HG03108 (cell line): Measurements from ENCODE around the gene HPSE2.
"Not testable (repeated sequence)": the region's sequence is repeated elsewhere in the genome, so short reads cannot be mapped to it uniquely, and the experiment has no call there.

Experiments
- ATAC-seq: cut with Tn5 transposase; IDR thresholded peaks from one replicate; pipeline ENCODE4 v1.9.1; 2021; ENCODE audit warnings: moderate library complexity; ENCODE audit not compliant: unreplicated experiment

HPSE2 gene

GRCh38 chr10:99170116-99170675 is 65.5 kb downstream of the HPSE2 start:
- ATAC-seq, result no peak

GRCh38 chr10:99161165-99161564 is 74.5 kb downstream of the HPSE2 start:
- no peak for ATAC-seq

DNA sequence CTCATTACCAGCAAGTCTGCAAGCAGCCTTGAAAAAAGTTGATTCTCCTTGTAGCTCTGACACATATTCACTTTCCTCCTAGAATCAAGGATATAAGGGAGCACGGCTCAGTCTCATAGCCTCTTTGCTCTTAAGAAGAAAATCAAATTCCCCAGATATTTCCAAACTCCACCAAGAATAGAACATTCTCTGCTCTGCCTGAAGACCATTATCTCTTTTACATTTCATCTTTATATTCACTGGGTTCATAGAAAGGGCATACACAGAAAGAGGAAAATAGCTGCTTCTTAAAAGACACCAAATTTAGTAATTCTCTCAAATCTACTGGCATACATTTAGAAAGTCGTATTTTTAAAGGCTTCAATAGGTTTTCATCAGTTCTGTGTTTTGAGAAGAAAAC is 92.0 kb downstream of the HPSE2 start:
- no peak for ATAC-seq

- no peak for ATAC-seq
Measured at GRCh38 chr10:99143011-99143410, 92.6 kb downstream of the HPSE2 start.

DNA sequence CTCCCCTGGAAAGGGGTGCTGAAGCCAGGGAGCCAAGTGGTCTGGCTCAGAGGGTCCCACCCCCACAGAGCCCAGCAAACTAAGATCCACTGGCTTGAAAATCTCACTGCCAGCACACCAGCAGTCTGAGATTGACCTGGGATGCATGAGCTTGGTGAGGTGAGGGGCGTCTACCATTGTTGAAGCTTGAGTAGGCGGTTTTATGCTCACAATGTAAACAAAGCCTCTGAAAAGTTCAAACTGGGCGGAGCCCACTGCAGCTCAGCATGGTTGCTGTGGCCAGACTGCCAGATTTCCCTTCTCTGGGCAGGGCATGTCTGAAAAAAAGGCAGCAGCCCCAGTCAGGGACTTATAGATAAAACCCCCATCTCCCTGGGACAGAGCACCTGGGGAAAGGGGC is 102.8 kb downstream of the HPSE2 start:
- not testable (repeated sequence) for ATAC-seq

DNA sequence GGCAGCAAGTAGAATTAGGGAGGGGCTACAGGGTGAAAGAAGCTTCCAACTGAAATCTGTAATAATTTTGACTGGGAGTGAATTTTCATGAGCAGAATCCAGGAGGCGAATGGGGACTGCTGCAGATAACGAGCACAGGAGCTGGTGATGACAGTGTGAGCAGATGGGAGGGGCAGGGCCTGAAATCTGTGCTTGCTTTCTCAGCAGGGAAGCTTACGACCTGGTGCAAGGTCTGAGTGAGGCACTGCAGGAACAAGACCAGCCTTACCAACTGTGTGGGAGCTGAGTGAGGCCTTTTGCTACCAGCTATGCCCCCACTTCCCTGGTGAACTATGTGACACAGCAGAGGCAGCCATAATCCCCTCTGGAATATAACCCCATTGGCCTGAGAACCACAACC is 109.8 kb downstream of the HPSE2 start:
- ATAC-seq, result no peak

DNA sequence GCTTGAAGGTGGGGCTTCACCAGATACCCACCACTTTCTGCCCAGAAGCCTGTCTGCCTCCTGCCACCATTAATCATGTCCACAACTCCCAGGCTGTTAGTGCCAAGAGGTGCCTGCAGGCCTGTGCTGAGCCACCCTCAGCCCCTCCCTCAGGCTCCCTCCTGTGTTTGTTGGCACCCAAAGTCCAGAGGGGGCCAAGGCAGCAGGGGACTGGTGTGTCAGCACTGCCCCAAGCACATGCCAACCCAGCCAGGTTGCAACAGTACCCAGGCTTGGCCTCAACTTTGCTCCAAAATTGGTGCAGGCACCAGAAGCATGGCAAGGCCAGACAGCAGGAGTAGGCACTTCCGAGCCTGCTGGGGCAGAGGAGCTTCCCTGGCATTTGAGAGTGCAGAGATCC is 111.3 kb downstream of the HPSE2 start:
- no peak for ATAC-seq

DNA sequence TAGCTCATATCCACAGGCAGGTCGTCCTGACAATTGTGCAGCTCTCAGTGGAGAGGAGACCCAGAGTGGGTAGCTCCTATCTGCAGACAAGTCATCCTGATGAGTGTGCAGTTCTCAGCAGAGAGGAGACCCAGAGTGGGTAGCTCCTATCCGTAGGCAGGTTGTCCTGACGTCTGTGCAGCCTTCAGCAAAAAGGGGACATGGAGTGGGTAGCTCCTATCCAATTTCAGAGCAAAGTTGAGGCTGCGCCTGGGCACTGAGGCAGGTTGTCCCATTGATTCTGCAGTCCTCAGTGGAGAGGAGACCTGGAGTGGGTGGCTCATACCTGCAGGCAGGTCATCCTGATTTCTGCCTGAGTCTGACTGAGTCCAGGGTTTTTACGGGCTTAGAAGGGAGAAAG is 111.8 kb downstream of the HPSE2 start:
- ATAC-seq, result no peak

DNA sequence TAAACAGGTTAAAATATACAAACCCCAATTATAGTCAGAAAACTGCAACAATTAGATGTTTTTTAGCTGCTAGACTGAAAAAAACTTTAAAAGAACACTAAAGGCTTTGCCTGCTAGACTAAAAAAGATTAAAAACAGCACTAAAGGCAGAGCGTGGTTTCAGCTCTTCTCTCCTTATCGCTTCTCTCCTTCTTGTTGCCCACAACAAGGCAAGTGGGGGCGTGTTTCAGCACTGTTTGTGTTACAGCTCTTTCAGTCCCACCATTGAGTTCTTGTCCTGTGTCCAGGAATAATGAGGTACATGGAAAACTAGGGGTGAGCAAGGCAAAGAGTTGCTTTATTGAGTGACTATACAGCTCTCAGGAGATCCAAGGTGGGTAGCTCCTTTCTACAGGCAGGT is 112.3 kb downstream of the HPSE2 start:
- no peak for ATAC-seq

- ATAC-seq, result no peak
Measured at GRCh38 chr10:99119258-99119748, 116.3 kb downstream of the HPSE2 start.

GRCh38 chr10:99115703-99116102 is 119.9 kb downstream of the HPSE2 start:
- ATAC-seq, result no peak

DNA sequence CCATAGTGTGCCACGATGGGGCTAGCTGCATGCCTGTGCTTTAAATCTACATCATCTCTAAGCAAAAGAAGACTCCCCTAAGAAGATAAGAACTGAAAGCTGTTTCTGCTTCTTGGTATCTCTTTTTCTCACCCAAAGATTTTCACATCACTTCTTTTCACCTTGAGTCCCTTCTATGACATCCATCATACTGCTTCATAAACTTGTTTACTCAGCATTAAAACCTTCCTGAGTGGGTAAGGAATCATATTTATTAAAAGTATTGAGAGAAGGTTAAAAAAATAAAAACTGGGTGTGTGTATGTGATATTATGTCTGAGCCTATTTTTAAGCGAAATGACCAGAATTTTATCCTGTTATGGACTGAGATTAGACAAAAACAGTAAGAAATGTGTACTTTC is 150.3 kb downstream of the HPSE2 start:
- no peak for ATAC-seq

DNA sequence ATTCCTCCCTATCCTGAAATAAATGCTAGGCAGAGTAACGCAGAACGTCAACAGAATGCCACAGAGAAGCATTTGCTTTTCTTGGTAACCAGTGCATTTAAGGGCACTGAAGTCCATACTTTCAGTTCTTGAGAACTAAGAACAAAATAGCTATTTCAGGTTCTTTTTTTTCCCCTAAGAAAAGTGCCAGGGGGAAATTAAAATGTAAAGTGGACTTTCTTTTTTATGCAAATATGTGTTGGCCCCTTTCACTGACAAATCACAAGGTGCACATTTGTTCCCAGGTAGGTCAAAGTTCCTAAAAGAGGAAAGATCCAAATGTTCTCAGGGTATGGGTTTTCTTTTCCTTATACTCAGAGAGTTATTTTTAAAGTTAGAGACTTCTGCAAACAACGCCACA is 151.5 kb downstream of the HPSE2 start:
- no peak for ATAC-seq

GRCh38 chr10:99080275-99080945 is 155.2 kb downstream of the HPSE2 start:
- ATAC-seq, result no peak

DNA sequence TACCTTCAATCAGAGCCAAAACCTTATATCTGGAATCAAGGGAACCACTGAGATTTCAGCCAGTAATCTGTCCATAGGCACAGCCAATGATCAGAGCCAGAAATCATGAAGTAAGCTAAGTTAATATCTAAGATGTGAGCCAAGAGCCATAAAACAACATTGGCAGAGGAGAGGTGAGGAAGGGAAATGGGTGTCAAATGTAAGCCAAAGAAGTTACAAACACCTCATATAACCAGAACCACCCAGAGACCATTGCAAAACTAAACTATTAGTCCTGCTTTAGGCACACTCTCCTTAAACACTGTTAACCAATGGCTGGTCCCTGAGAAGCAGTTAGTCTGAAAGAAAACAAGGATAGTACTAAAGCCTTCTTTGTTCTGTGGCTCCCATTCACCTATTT is 173.1 kb downstream of the HPSE2 start:
- ATAC-seq, result no peak

- no peak for ATAC-seq
Measured at GRCh38 chr10:99058762-99059161, 176.9 kb downstream of the HPSE2 start.

- ATAC-seq, result no peak
Measured at GRCh38 chr10:99057936-99058690, 177.5 kb downstream of the HPSE2 start.

DNA sequence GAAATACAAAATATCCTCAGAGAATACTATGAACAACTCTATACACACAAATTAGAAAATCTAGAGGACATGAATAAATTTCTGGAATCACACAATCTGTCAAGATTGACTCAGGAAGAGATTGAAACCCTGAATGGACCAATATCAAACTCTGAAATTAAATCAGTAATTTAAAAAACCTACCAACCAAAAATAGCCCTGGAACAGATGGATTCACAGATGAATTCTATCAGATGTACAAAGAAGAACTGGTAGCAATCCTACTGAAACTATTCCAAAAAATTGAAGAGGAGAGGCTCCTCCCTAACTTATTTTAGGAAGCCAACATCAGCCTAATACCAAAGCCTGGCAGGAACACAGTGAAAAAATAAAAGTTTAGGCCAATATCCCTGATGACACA is 190.0 kb downstream of the HPSE2 start:
- no peak for ATAC-seq

DNA sequence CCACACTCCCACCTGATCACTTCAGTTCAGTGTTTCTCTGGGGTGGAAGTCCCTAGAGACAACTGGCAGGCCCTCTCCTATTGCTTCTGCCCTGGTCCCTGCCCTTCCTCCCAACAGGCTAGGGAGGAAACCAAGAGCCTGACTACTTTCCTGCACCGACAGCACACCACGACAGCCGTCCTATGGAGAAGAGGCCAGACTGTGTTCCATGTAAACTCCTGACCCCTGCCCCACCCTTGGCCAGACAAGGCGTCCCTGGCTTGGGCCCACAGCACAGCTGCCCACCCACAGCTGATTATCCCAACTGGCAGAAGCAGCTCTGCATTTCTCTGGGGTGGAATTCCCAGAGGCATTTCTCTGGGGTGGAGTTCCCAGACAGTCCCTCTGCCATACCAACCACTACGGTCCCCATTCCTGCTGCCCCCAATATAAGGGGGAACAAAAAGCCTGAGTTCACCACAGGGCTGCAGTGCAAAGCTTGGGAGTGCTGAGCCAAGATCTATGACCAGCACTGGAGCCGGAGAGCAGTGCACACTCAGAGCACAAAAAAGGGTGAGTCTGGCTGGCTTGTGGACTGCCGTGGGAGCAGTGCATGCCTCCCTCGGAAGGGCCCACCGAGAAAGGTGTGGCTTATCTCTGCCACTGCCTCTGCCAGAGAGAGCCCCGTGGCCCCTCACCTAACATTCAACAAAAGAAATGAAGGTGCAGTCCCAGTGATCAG is 193.4 kb downstream of the HPSE2 start:
- no peak for ATAC-seq

DNA sequence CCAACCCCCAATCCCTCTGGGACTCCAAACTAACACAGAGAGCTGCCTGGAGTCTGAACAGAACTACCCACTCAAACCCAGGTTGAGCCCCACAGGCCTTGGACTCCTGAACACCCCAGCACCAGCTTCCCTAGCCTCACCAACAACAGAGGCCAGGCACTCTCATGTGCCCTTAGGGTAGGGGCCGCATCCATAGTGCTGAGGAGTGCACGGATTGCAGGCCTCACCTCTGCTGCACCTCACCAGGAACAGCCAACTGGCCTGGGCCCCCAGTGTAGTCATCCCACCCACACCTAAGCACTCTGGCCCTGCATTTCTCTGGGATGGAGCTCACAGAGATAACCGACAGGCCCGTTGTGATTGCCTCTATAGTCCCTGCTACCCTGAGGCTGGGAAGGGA is 194.2 kb downstream of the HPSE2 start:
- no peak for ATAC-seq

DNA sequence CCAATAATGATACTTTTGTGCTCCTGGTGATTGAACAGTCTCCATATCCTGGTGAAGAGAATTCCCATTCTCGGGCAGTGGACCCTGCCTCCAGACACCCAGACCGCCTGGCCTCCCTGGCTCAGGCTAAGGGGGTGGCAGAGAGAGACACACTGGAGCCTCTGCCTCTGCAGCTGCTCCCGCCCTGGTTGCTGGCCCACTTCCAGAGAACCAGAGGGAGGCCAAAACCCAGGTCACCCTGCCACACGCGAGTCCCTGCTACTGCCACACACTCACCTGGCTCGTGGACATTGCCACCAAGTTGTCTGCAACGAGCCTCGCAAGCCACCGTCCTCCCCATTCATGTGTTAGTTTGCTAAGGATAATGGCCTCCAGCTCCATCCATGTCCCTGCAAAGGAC is 221.8 kb downstream of the HPSE2 start:
- no peak for ATAC-seq

- no peak for ATAC-seq
Measured at GRCh38 chr10:99010286-99010685, 225.4 kb downstream of the HPSE2 start.
